Liver (tissue), 9 donors: ENCODE results near the gene CARMIL3. TPM values are rescaled to one million over a fixed set of nuclear protein-coding genes. Genes with fewer than 3 reads are reported as not detected.

ENCODE experiments used
- DNase-seq: peaks from one replicate; pipeline ENCODE4 v3.0.0-alpha.2; 2017; ENCODE audit warnings: low spot score
- H3K27ac ChIP-seq, 2 donors: one replicate each; pipeline ENCODE4 v1.7.0; 2013; ENCODE audit warnings: inconsistent platforms in 2 of 2, low read length in 2 of 2, control low read depth in 1 of 2, low read depth in 1 of 2, mild to moderate bottlenecking in 1 of 2
- H3K27me3 ChIP-seq, 4 donors: one replicate each; pipeline versions ENCODE4 v1.6.1 to v1.7.0; 2013; ENCODE audit warnings: low read length in 3 of 4, inconsistent platforms in 1 of 4, mild to moderate bottlenecking in 1 of 4, moderate library complexity in 1 of 4; ENCODE audit not compliant: control insufficient read depth in 4 of 4, insufficient read depth in 4 of 4
- H3K36me3 ChIP-seq, 4 donors: one replicate each; pipeline versions ENCODE4 v1.6.1 to v1.7.0; 2013; ENCODE audit warnings: low read length in 3 of 4, mild to moderate bottlenecking in 3 of 4, low read depth in 1 of 4, moderate library complexity in 1 of 4; ENCODE audit not compliant: control insufficient read depth in 4 of 4, insufficient read depth in 3 of 4
- H3K4me1 ChIP-seq, 4 donors: one replicate each; pipeline versions ENCODE4 v1.6.1 to v1.7.0; 2013; ENCODE audit warnings: low read length in 3 of 4, mild to moderate bottlenecking in 3 of 4, moderate library complexity in 1 of 4; ENCODE audit not compliant: control insufficient read depth in 4 of 4, insufficient read depth in 4 of 4
- H3K4me3 ChIP-seq, 3 donors: one replicate each; pipeline versions ENCODE4 v1.6.1 to v1.7.0; 2013; ENCODE audit warnings: low read length in 3 of 3, control low read depth in 1 of 3, low read depth in 1 of 3, mild to moderate bottlenecking in 1 of 3
- H3K9ac ChIP-seq, 2 donors: one replicate each; pipeline ENCODE4 v1.7.0; 2013; ENCODE audit warnings: low read length in 2 of 2, mild to moderate bottlenecking in 2 of 2, moderate library complexity in 2 of 2, control low read depth in 1 of 2, low read depth in 1 of 2
- H3K9me3 ChIP-seq, 4 donors: one replicate each; pipeline versions ENCODE4 v1.6.1 to v1.7.0; 2013; ENCODE audit warnings: low read length in 3 of 4; ENCODE audit not compliant: control insufficient read depth in 4 of 4
- EGR1 ChIP-seq, 2 donors: IDR thresholded peaks; 2 replicates each; pipeline ENCODE4 v1.6.1; 2016 to 2018; ENCODE audit warnings: antibody characterized with exemption in 2 of 2, low read depth in 2 of 2
- FOXA1 ChIP-seq: IDR thresholded peaks from 2 replicates; pipeline ENCODE4 v1.6.1; 2016; ENCODE audit warnings: antibody characterized with exemption
- FOXA2 ChIP-seq: IDR thresholded peaks from 2 replicates; pipeline ENCODE4 v1.6.1; 2016; ENCODE audit warnings: antibody characterized with exemption
- GABPA ChIP-seq, 2 donors: IDR thresholded peaks in 1 of 2; conservative IDR thresholded peaks in 1 of 2; 2 replicates each; pipeline ENCODE4 v1.6.1; 2016; ENCODE audit warnings: antibody characterized with exemption in 2 of 2, mild to moderate bottlenecking in 1 of 2, moderate library complexity in 1 of 2
- HNF4A ChIP-seq, 2 donors: conservative IDR thresholded peaks; 2 replicates each; pipeline ENCODE4 v1.6.1; 2016; ENCODE audit warnings: antibody characterized with exemption in 2 of 2, mild to moderate bottlenecking in 2 of 2
- HNF4G ChIP-seq: IDR thresholded peaks from 2 replicates; pipeline ENCODE4 v1.6.1; 2016; ENCODE audit warnings: antibody characterized with exemption
- JUND ChIP-seq, 2 donors: IDR thresholded peaks; 2 replicates each; pipeline ENCODE4 v1.6.1; 2016; ENCODE audit warnings: antibody characterized with exemption in 2 of 2
- NR2F2 ChIP-seq: IDR thresholded peaks from 2 replicates; pipeline ENCODE4 v1.6.1; 2016; ENCODE audit warnings: antibody characterized with exemption
- RAD21 ChIP-seq, 2 donors: IDR thresholded peaks; 2 replicates each; pipeline ENCODE4 v1.6.1; 2016; ENCODE audit warnings: antibody characterized with exemption in 2 of 2, mild to moderate bottlenecking in 2 of 2
- RXRA ChIP-seq, 2 donors: IDR thresholded peaks; 2 replicates each; pipeline ENCODE4 v1.6.1; 2017 to 2018; ENCODE audit warnings: antibody characterized with exemption in 2 of 2, mild to moderate bottlenecking in 1 of 2
- TAF1 ChIP-seq: conservative IDR thresholded peaks from 2 replicates; pipeline ENCODE4 v1.6.1; 2016; ENCODE audit warnings: antibody characterized with exemption, mild to moderate bottlenecking
- YY1 ChIP-seq: IDR thresholded peaks from 2 replicates; pipeline ENCODE4 v1.6.1; 2016; ENCODE audit warnings: antibody characterized with exemption, mild to moderate bottlenecking
- WGBS: extraction: QIAGEN DNeasy Blood & Tissue Kit; methylation state at CpG from one replicate; pipeline ENCODE4 v1.1.7; 2013; 5-methylcytosine and 5-hydroxymethylcytosine counted together
- polyA plus RNA-seq, 2 donors: library from polyadenylated mRNA; stranded (reverse) in 1 of 2; unstranded in 1 of 2; fragments of 200-250 nt in 1 of 2; fragments of >200 nt in 1 of 2; fragmentation: Nextera tagmentation in 1 of 2; extraction: Ambion mirVana in 1 of 2; gene quantifications; one replicate each; pipeline versions ENCODE4 v1.2.1 to v1.2.3, GENCODE V29; 2013 to 2015
- total RNA-seq, 2 donors: library from RNA; depleted of rRNA; stranded (reverse); fragments of >200 nt; gene quantifications; one replicate each; pipeline ENCODE4 v1.2.3, GENCODE V29; 2014
- TF ChIP-seq, protein P1 (sequence below): fragments of 150-350 bp; IDR thresholded peaks from 2 replicates; pipeline ENCODE4 v1.5.1; 2017; ENCODE audit warnings: improper control_type of control experiment, low read depth, low read length; ENCODE audit not compliant: missing input control
- TF ChIP-seq, protein P2 (sequence below): IDR thresholded peaks from 2 replicates; pipeline ENCODE4 v1.6.1; 2016; ENCODE audit warnings: antibody characterized with exemption
- TF ChIP-seq, protein P3 (sequence below): IDR thresholded peaks from 2 replicates; pipeline ENCODE4 v1.6.1; 2016; ENCODE audit warnings: antibody characterized with exemption
- TF ChIP-seq, protein P4 (sequence below): IDR thresholded peaks from 2 replicates; pipeline ENCODE4 v1.6.1; 2016; ENCODE audit warnings: antibody characterized with exemption
- TF ChIP-seq, protein P5 (sequence below): IDR thresholded peaks from 2 replicates; pipeline ENCODE4 v1.6.1; 2016; ENCODE audit warnings: antibody characterized with exemption, mild to moderate bottlenecking
- donor health status: healthy.
- donor health status: healthy.
- donor health status: healthy.
- donor health status: healthy.
- donor health status: healthy.

CARMIL3 gene
- total and polyA plus RNA-seq, 4 donors, result 0.05 to 0.17 (median 0.17) TPM

DNA sequence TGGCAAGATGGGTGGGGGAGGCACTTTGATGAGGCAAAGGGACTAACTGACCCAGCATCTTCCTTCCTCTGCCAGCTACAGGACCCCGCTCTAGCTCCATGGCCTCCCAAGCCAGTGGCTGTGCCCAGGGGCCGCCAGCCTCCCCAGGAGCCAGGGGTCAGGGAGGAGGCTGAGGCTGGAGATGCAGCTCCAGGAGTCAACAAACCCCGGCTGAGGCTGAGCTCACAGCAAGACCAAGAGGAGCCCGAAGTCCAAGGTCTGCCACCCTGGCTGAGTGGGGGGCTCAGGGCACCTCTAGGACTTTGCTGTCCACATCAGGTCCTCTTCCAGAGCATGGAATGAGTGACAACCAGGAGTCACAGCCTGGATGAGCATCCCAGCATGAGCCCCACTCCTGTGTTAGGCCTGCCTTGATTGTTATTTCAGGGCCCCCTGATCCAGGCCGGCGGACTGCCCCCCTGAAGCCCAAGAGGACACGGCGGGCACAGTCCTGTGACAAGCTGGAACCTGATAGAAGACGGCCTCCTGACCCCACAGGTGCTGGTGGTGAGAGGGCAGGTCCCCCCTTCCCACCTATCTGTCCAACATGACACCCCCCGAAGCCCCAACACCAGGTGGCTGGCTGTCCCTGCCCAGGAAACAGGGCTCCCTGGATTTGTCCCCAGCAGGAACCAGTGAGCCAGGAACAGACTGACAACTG is 17.1 kb downstream of the CARMIL3 start:
- Histone ChIP-seq H3K27me3 (no peaks in the 10 kb centered on the region), H3K9me3 (no peaks in the 10 kb centered on the region), H3K4me3 (no peak overlapping the region), H3K9ac (no peak overlapping the region), H3K4me1 (peaks cover 30 to 66% (median 58%) of the 10 kb centered on the region in 4 donors), H3K27ac (peak overlapping the region in 1 of 2 donors; percentile 13), H3K36me3 (no peaks in the 10 kb centered on the region)
- TF ChIP-seq, protein P1, sequence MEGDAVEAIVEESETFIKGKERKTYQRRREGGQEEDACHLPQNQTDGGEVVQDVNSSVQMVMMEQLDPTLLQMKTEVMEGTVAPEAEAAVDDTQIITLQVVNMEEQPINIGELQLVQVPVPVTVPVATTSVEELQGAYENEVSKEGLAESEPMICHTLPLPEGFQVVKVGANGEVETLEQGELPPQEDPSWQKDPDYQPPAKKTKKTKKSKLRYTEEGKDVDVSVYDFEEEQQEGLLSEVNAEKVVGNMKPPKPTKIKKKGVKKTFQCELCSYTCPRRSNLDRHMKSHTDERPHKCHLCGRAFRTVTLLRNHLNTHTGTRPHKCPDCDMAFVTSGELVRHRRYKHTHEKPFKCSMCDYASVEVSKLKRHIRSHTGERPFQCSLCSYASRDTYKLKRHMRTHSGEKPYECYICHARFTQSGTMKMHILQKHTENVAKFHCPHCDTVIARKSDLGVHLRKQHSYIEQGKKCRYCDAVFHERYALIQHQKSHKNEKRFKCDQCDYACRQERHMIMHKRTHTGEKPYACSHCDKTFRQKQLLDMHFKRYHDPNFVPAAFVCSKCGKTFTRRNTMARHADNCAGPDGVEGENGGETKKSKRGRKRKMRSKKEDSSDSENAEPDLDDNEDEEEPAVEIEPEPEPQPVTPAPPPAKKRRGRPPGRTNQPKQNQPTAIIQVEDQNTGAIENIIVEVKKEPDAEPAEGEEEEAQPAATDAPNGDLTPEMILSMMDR, result no peak
- TF ChIP-seq, protein P2, sequence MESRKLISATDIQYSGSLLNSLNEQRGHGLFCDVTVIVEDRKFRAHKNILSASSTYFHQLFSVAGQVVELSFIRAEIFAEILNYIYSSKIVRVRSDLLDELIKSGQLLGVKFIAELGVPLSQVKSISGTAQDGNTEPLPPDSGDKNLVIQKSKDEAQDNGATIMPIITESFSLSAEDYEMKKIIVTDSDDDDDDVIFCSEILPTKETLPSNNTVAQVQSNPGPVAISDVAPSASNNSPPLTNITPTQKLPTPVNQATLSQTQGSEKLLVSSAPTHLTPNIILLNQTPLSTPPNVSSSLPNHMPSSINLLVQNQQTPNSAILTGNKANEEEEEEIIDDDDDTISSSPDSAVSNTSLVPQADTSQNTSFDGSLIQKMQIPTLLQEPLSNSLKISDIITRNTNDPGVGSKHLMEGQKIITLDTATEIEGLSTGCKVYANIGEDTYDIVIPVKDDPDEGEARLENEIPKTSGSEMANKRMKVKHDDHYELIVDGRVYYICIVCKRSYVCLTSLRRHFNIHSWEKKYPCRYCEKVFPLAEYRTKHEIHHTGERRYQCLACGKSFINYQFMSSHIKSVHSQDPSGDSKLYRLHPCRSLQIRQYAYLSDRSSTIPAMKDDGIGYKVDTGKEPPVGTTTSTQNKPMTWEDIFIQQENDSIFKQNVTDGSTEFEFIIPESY, result no peak
- no peak for TF ChIP-seq YY1
- TF ChIP-seq, protein P3, sequence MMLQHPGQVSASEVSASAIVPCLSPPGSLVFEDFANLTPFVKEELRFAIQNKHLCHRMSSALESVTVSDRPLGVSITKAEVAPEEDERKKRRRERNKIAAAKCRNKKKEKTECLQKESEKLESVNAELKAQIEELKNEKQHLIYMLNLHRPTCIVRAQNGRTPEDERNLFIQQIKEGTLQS, result no peak
- TF ChIP-seq RXRA (IDR thresholded peaks at IDR 0.05), result no peak
- no peak for TF ChIP-seq JUND (IDR thresholded peaks at IDR 0.05)
- no peak for TF ChIP-seq EGR1 (IDR thresholded peaks at IDR 0.05; ENCODE audit: low read depth in 2 of 2)
- TF ChIP-seq FOXA1, result no peak
- TF ChIP-seq, protein P4, sequence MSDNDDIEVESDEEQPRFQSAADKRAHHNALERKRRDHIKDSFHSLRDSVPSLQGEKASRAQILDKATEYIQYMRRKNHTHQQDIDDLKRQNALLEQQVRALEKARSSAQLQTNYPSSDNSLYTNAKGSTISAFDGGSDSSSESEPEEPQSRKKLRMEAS, result no peak
- no peak for TF ChIP-seq HNF4G
- TF ChIP-seq TAF1, result no peak
- no peak for TF ChIP-seq FOXA2
- TF ChIP-seq GABPA (IDR thresholded peaks at IDR 0.05 in 1 of 2, conservative IDR thresholded peaks at IDR 0.05 in 1 of 2), result no peak
- no peak for TF ChIP-seq HNF4A (conservative IDR thresholded peaks at IDR 0.05)
- no peak for TF ChIP-seq NR2F2
- WGBS, result 92% methylated on average over 10 of the region's 10 CpGs
- DNase-seq, result no peak

DNA sequence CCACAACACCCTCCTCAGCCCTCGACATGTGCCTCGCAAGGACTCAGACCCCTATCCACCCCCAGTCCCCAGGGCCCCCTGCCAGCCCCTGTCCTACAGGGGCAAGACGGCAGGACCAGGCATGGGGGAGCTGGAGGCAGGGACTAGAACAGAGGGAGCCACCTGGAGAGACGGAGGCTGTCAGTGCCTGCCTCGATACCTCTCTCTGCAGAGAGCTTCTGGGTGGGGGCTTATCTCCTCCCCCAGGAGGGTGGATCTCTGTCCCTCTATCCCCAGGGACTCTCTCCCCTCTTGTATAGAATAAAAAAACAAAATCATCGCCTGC is 17.6 kb downstream of the CARMIL3 start:
- no peaks in the 10 kb centered on the region for H3K36me3 ChIP-seq
- WGBS, result 95% methylated on average over 6 of the region's 6 CpGs
- no peak overlapping the region for H3K27ac ChIP-seq
- H3K9ac ChIP-seq, result no peak overlapping the region
- no peak for DNase-seq
- H3K27me3 ChIP-seq, result no peaks in the 10 kb centered on the region
- peaks cover 32 to 67% (median 59%) of the 10 kb centered on the region in 4 donors for H3K4me1 ChIP-seq
- no peaks in the 10 kb centered on the region for H3K9me3 ChIP-seq
- H3K4me3 ChIP-seq, result no peak overlapping the region
- no peak for TF ChIP-seq YY1
- TF ChIP-seq FOXA1, result no peak
- no peak for TF ChIP-seq FOXA2
- no peak for TF ChIP-seq TAF1
- TF ChIP-seq, protein P3, result no peak
- TF ChIP-seq, protein P4, result no peak
- no peak for TF ChIP-seq GABPA (IDR thresholded peaks at IDR 0.05 in 1 of 2, conservative IDR thresholded peaks at IDR 0.05 in 1 of 2)
- TF ChIP-seq HNF4A (conservative IDR thresholded peaks at IDR 0.05), result no peak
- TF ChIP-seq NR2F2, result no peak
- TF ChIP-seq HNF4G, result no peak
- no peak for TF ChIP-seq RXRA (IDR thresholded peaks at IDR 0.05)
- TF ChIP-seq JUND (IDR thresholded peaks at IDR 0.05), result no peak
- TF ChIP-seq EGR1 (IDR thresholded peaks at IDR 0.05; ENCODE audit: low read depth in 2 of 2), result no peak
- TF ChIP-seq RAD21 (IDR thresholded peaks at IDR 0.05), result no peak
- TF ChIP-seq, protein P5, sequence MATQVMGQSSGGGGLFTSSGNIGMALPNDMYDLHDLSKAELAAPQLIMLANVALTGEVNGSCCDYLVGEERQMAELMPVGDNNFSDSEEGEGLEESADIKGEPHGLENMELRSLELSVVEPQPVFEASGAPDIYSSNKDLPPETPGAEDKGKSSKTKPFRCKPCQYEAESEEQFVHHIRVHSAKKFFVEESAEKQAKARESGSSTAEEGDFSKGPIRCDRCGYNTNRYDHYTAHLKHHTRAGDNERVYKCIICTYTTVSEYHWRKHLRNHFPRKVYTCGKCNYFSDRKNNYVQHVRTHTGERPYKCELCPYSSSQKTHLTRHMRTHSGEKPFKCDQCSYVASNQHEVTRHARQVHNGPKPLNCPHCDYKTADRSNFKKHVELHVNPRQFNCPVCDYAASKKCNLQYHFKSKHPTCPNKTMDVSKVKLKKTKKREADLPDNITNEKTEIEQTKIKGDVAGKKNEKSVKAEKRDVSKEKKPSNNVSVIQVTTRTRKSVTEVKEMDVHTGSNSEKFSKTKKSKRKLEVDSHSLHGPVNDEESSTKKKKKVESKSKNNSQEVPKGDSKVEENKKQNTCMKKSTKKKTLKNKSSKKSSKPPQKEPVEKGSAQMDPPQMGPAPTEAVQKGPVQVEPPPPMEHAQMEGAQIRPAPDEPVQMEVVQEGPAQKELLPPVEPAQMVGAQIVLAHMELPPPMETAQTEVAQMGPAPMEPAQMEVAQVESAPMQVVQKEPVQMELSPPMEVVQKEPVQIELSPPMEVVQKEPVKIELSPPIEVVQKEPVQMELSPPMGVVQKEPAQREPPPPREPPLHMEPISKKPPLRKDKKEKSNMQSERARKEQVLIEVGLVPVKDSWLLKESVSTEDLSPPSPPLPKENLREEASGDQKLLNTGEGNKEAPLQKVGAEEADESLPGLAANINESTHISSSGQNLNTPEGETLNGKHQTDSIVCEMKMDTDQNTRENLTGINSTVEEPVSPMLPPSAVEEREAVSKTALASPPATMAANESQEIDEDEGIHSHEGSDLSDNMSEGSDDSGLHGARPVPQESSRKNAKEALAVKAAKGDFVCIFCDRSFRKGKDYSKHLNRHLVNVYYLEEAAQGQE, result no peak
- TF ChIP-seq, protein P2, result no peak
